ENCODE measurements around the gene ZNF831. TPM values are rescaled to one million over a fixed set of nuclear protein-coding genes. Genes with fewer than 3 reads are reported as not detected.

ZNF831 gene
- total RNA-seq, 6 experiments from 2014 or later: 0.04 to 0.25 (median 0.07) TPM

DNA sequence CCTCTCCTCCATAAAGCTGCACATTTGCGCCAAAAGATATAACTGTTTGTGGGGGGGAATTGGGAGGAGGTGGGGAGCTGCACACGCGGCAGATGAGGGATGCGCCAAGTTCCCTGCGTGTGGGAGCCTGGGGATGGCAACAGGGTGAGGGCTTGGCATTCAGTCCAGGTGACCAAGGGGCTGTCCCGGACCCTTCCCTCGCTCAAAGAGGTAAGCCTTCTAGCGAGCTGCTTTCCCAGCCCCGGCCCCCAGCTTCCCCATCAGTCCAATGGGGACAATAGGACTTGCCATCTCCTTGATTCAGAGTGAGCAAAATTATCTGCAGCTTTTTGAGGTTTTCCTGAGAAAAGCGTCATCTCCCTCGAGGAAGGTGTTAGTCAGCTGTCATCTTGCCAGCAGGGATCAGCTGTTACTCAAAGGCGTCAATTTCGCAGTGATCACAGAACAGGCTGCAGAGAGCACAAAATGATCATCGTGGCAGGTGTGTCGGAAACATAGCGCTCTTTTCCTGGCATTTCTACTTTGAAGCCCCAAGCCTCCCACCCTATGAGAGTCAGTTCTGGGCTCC, 21.3 kb downstream of the ZNF831 start:
- Histone ChIP-seq H3K9me3 (no peaks in the 10 kb centered on the region), H3K4me1 (no peaks in the 10 kb centered on the region), H3K27ac (no peak overlapping the region), H3K4me3 (no peak overlapping the region), H3K27me3 (no peaks in the 10 kb centered on the region), H3K36me3 (no peaks in the 10 kb centered on the region)
- DNase-seq (no peak), ATAC-seq (no peak)
- WGBS (ENCODE audit: insufficient coverage, low coverage, low lambda C conversion rate, missing lambda C conversion rate): 67% methylated on average over 10 of the region's 16 CpGs
- intact Hi-C loops (cut with DNase I): no loop called here
- no peak for TF ChIP-seq POLR2A (IDR thresholded peaks at IDR 0.05)
- TF ChIP-seq, protein P1, sequence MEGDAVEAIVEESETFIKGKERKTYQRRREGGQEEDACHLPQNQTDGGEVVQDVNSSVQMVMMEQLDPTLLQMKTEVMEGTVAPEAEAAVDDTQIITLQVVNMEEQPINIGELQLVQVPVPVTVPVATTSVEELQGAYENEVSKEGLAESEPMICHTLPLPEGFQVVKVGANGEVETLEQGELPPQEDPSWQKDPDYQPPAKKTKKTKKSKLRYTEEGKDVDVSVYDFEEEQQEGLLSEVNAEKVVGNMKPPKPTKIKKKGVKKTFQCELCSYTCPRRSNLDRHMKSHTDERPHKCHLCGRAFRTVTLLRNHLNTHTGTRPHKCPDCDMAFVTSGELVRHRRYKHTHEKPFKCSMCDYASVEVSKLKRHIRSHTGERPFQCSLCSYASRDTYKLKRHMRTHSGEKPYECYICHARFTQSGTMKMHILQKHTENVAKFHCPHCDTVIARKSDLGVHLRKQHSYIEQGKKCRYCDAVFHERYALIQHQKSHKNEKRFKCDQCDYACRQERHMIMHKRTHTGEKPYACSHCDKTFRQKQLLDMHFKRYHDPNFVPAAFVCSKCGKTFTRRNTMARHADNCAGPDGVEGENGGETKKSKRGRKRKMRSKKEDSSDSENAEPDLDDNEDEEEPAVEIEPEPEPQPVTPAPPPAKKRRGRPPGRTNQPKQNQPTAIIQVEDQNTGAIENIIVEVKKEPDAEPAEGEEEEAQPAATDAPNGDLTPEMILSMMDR (IDR thresholded peaks at IDR 0.05): no peak

DNA sequence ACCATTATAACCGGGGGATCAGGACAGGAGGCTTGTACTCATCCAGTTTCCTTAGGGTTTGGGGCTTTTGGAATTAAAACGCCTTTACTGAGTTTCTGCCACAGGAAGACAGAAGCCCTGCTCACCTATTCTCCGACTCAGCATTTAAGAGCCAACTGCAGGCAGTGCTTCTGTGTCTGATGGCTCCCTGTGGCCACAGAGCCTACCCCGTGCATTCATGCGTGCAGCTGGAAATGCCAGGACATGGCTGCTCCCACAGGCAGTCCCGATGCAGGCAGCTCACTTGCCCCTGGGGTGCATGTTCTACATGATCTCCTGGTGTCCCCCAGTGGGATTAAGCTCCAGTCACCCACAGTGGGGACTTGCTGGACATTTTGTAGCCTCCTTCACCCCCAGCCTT, 22.2 kb downstream of the ZNF831 start:
- H3K4me1 ChIP-seq: no peaks in the 10 kb centered on the region
- no peak for TF ChIP-seq POLR2A (IDR thresholded peaks at IDR 0.05)
- TF ChIP-seq, protein P1 (IDR thresholded peaks at IDR 0.05): no peak
- no peak overlapping the region for H3K27ac ChIP-seq
- no peaks in the 10 kb centered on the region for H3K27me3 ChIP-seq
- 69% methylated on average over 2 of the region's 6 CpGs for WGBS (ENCODE audit: insufficient coverage, low coverage, low lambda C conversion rate, missing lambda C conversion rate)
- no peak overlapping the region for H3K4me3 ChIP-seq
- ATAC-seq (no peak), DNase-seq (no peak)
- H3K36me3 ChIP-seq: no peaks in the 10 kb centered on the region
- no peaks in the 10 kb centered on the region for H3K9me3 ChIP-seq
- intact Hi-C loops (cut with DNase I): no loop called here

DNA sequence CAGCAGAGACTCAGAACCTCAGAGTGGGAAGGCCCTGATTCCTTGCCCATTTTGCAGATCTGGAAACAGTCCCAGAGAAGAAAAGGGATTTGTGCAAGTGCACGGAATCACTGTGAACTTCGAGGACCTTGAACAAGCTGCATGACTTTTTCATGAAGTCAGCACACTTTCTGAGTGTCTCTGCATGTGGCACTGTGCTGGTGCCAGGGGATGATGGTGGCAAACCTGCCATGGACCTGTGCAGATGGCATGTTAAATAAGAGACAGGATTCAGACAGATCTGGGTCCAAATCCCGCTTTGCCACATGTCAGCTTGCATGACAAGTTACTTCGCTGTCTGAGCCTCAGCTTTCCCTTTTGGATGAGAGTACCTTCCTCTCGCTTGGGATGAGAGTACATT, 26.8 kb downstream of the ZNF831 start:
- no peaks in the 10 kb centered on the region for H3K27me3 ChIP-seq
- H3K4me3 ChIP-seq: no peak overlapping the region
- H3K36me3 ChIP-seq: no peaks in the 10 kb centered on the region
- H3K4me1 ChIP-seq: no peaks in the 10 kb centered on the region
- TF ChIP-seq, protein P1 (IDR thresholded peaks at IDR 0.05): no peak
- TF ChIP-seq POLR2A (IDR thresholded peaks at IDR 0.05): no peak
- DNase-seq (no peak), ATAC-seq (no peak)
- no peak overlapping the region for H3K27ac ChIP-seq
- intact Hi-C loops (cut with DNase I): no loop called here
- WGBS (ENCODE audit: insufficient coverage, low coverage, low lambda C conversion rate, missing lambda C conversion rate): 66% methylated on average over 4 of the region's 5 CpGs
- no peaks in the 10 kb centered on the region for H3K9me3 ChIP-seq

DNA sequence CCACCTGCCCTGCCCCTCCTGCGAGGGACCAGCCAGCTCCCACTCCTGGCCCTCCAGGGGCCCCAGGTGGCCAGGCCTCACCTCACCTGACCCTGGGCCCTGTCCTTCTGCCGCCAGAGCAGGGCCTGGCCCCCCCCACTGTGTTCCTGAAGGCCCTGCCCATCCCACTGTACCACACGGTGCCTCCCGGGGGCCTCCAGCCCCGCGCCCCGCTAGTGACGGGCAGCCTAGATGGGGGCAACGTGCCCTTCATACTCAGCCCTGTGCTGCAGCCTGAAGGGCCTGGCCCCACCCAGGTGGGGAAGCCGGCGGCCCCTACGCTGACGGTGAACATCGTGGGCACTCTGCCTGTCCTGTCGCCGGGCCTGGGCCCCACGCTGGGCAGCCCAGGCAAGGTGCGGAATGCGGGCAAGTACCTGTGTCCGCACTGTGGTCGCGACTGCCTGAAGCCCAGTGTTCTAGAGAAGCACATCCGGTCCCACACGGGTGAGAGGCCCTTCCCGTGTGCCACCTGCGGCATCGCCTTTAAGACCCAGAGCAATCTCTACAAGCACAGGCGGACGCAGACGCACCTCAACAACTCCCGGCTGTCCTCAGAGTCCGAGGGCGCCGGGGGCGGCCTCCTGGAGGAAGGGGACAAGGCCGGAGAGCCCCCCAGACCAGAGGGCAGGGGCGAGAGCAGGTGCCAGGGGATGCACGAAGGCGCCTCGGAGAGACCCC, 27.6 kb downstream of the ZNF831 start:
- DNase-seq (no peak), ATAC-seq (no peak)
- Histone ChIP-seq H3K9me3 (no peaks in the 10 kb centered on the region), H3K4me3 (no peak overlapping the region), H3K27me3 (no peaks in the 10 kb centered on the region), H3K36me3 (no peaks in the 10 kb centered on the region), H3K27ac (no peak overlapping the region), H3K4me1 (no peaks in the 10 kb centered on the region)
- intact Hi-C loops (cut with DNase I): no loop called here
- TF ChIP-seq, protein P1 (IDR thresholded peaks at IDR 0.05): no peak
- TF ChIP-seq POLR2A (IDR thresholded peaks at IDR 0.05): no peak
- no CpG with 5 or more reads among the region's 40 CpGs for WGBS (ENCODE audit: insufficient coverage, low coverage, low lambda C conversion rate, missing lambda C conversion rate)
